HepG2 (cell line): ENCODE data around the gene ANKRD39. TPM values are rescaled to one million over a fixed set of nuclear protein-coding genes. Genes with fewer than 3 reads are reported as not detected.
A peak's percentile ranks its signal among the peaks of the same experiment; 100 is the strongest.

ENCODE experiments used
- ATF1 ChIP-seq: IDR thresholded peaks from 2 replicates; pipeline ENCODE4 v1.6.1; 2016; ENCODE audit warnings: mild to moderate bottlenecking, control low read depth
- ATF7 ChIP-seq, 2 experiments: fragments of 450-650 bp in 1 of 2; sonication (generic) in 1 of 2; formaldehyde crosslinking in 1 of 2; IDR thresholded peaks; 2 replicates each; pipeline versions ENCODE4 v1.4.0 to v1.6.1; 2016 to 2020; ENCODE audit warnings: antibody characterized with exemption in 1 of 2, mild to moderate bottlenecking in 1 of 2, missing genetic modification reagents in 1 of 2
- CAMTA2 ChIP-seq: sonication (generic); formaldehyde crosslinking; IDR thresholded peaks from 2 replicates; pipeline ENCODE4 v1.4.0; 2020; ENCODE audit warnings: mild to moderate bottlenecking, missing genetic modification reagents, borderline replicate concordance
- CEBPG ChIP-seq: IDR thresholded peaks from 2 replicates; pipeline ENCODE4 v1.6.1; 2016
- PAWR ChIP-seq: sonication (generic); formaldehyde crosslinking; IDR thresholded peaks from 2 replicates; pipeline ENCODE4 v1.4.0; 2020; ENCODE audit warnings: missing genetic modification reagents, mild to moderate bottlenecking, borderline replicate concordance
- POGK ChIP-seq: sonication (generic); formaldehyde crosslinking; conservative IDR thresholded peaks from 2 replicates; pipeline ENCODE4 v1.8.0; 2022; ENCODE audit warnings: mild to moderate bottlenecking, moderate library complexity, missing genetic modification reagents
- PREB ChIP-seq: sonication (generic); formaldehyde crosslinking; IDR thresholded peaks from 2 replicates; pipeline ENCODE4 v1.4.0; 2020; ENCODE audit warnings: missing genetic modification reagents
- PRMT3 ChIP-seq: sonication (generic); formaldehyde crosslinking; IDR thresholded peaks from 2 replicates; pipeline ENCODE4 v1.8.1; 2022; ENCODE audit warnings: low read depth, mild to moderate bottlenecking, moderate library complexity, missing genetic modification reagents, borderline replicate concordance
- REXO4 ChIP-seq: sonication (generic); formaldehyde crosslinking; IDR thresholded peaks from 2 replicates; pipeline ENCODE4 v1.8.0; 2022; ENCODE audit warnings: missing genetic modification reagents, mild to moderate bottlenecking, borderline replicate concordance
- RORA ChIP-seq: sonication (generic); formaldehyde crosslinking; IDR thresholded peaks from 2 replicates; pipeline ENCODE4 v1.5.0; 2020; ENCODE audit warnings: mild to moderate bottlenecking, missing genetic modification reagents, moderate library complexity
- SRSF1 ChIP-seq: fragments of 200-400 bp; formaldehyde crosslinking; optimal IDR thresholded peaks from 2 replicates; pipeline ENCODE3; 2017; ENCODE audit warnings: mild to moderate bottlenecking, low read depth, low read length, moderate library complexity
- ZNF10 ChIP-seq: sonication (generic); formaldehyde crosslinking; IDR thresholded peaks from 2 replicates; pipeline ENCODE4 v1.4.0; 2020; ENCODE audit warnings: mild to moderate bottlenecking, low read depth, missing genetic modification reagents, borderline replicate concordance
- ZNF101 ChIP-seq: sonication (generic); formaldehyde crosslinking; IDR thresholded peaks from 2 replicates; pipeline ENCODE4 v1.4.0; 2020; ENCODE audit warnings: mild to moderate bottlenecking, low read depth, missing genetic modification reagents, borderline replicate concordance
- ZNF224 ChIP-seq: sonication (generic); formaldehyde crosslinking; IDR thresholded peaks from 2 replicates; pipeline ENCODE4 v1.5.0; 2020; ENCODE audit warnings: mild to moderate bottlenecking, missing genetic modification reagents
- ZNF234 ChIP-seq: sonication (generic); formaldehyde crosslinking; conservative IDR thresholded peaks from 2 replicates; pipeline ENCODE4 v1.5.1; 2020; ENCODE audit warnings: mild to moderate bottlenecking, missing genetic modification reagents
- ZNF362 ChIP-seq: sonication (generic); formaldehyde crosslinking; IDR thresholded peaks from 2 replicates; pipeline ENCODE4 v1.4.0; 2020; ENCODE audit warnings: missing genetic modification reagents, mild to moderate bottlenecking, borderline replicate concordance
- ZNF510 ChIP-seq: sonication (generic); formaldehyde crosslinking; IDR thresholded peaks from 2 replicates; pipeline ENCODE4 v1.4.0; 2020; ENCODE audit warnings: low read depth, mild to moderate bottlenecking, missing genetic modification reagents
- ZNF7 ChIP-seq: IDR thresholded peaks from 2 replicates; pipeline ENCODE4 v1.6.1; 2016; ENCODE audit warnings: missing biosample characterization, missing genetic modification reagents
- ZNF703 ChIP-seq: sonication (generic); formaldehyde crosslinking; IDR thresholded peaks from 2 replicates; pipeline ENCODE4 v1.5.1; 2020; ENCODE audit warnings: missing genetic modification reagents, mild to moderate bottlenecking, moderate library complexity, borderline replicate concordance
- ZNF782 ChIP-seq: sonication (generic); formaldehyde crosslinking; IDR thresholded peaks from 2 replicates; pipeline ENCODE4 v1.4.0; 2020; ENCODE audit warnings: missing genetic modification reagents, mild to moderate bottlenecking, borderline replicate concordance
- ZSCAN20 ChIP-seq: sonication (generic); formaldehyde crosslinking; IDR thresholded peaks from 2 replicates; pipeline ENCODE4 v1.4.0; 2020; ENCODE audit warnings: missing genetic modification reagents, mild to moderate bottlenecking, borderline replicate concordance
- polyA plus RNA-seq, 8 experiments: library from polyadenylated mRNA; depleted of rRNA in 3 of 8; stranded (reverse) in 7 of 8; unstranded in 1 of 8; fragments of >200 nt; fragmentation: Illumina TruSeq in 4 of 8; extraction: Trizol in 4 of 8; gene quantifications; 2 replicates each; pipeline versions ENCODE4 v1.2.1 to v1.2.3, GENCODE V29; 2011 to 2016; ENCODE audit warnings: low read depth in 4 of 8, missing spikeins in 1 of 8, mixed read lengths in 1 of 8; ENCODE audit not compliant: insufficient read depth in 1 of 8
- total RNA-seq, 5 experiments: library from RNA; depleted of rRNA; stranded (reverse); fragments of >200 nt; fragmentation: Illumina TruSeq; extraction: Trizol; gene quantifications; 2 replicates each; pipeline ENCODE4 v1.2.3, GENCODE V29; 2016; ENCODE audit warnings: low read depth in 1 of 5
- TF ChIP-seq, protein P1 (sequence below): sonication (generic); formaldehyde crosslinking; IDR thresholded peaks from 2 replicates; pipeline ENCODE4 v1.4.0; 2020; ENCODE audit warnings: low read depth, mild to moderate bottlenecking, missing genetic modification reagents
- TF ChIP-seq, protein P2 (sequence below): sonication (generic); formaldehyde crosslinking; IDR thresholded peaks from 2 replicates; pipeline ENCODE4 v1.5.0; 2020; ENCODE audit warnings: missing genetic modification reagents, mild to moderate bottlenecking, borderline replicate concordance
- TF ChIP-seq, protein P3 (sequence below): sonication (generic); formaldehyde crosslinking; IDR thresholded peaks from 2 replicates; pipeline ENCODE4 v1.4.0; 2020; ENCODE audit warnings: missing genetic modification reagents, borderline replicate concordance

ANKRD39 gene
- total and polyA plus RNA-seq, 2 of the 13 experiments (the other 11 are each of a cell fraction or from before 2014, with no cell fraction given): 23.2 to 24.8 TPM

- no peak for TF ChIP-seq REXO4
- TF ChIP-seq PAWR: no peak
- peak; percentile 19 for TF ChIP-seq SRSF1
- no peak for TF ChIP-seq ZNF7
- no peak for TF ChIP-seq ZNF10 (CRISPR knock-in tag)
- no peak for TF ChIP-seq ZNF234
- TF ChIP-seq PREB (CRISPR knock-in tag): no peak
- no peak for TF ChIP-seq ZNF224 (CRISPR knock-in tag)
- TF ChIP-seq ZNF510 (CRISPR knock-in tag): no peak
- TF ChIP-seq ZNF703 (CRISPR knock-in tag): no peak
- TF ChIP-seq POGK (CRISPR knock-in tag): peak; percentile 84
- 0 out of 2 replicates have a peak, but pooled peaks have one; percentile 45 for TF ChIP-seq CAMTA2 (CRISPR knock-in tag)
- TF ChIP-seq ZNF101: no peak
- TF ChIP-seq RORA (CRISPR knock-in tag): no peak
- TF ChIP-seq PRMT3: no peak
- TF ChIP-seq ATF1 (CRISPR knock-in tag): no peak
- no peak for TF ChIP-seq ZNF362 (CRISPR knock-in tag)
- TF ChIP-seq ZSCAN20 (CRISPR knock-in tag): no peak
- TF ChIP-seq CEBPG (CRISPR knock-in tag): no peak
- TF ChIP-seq, protein P1, sequence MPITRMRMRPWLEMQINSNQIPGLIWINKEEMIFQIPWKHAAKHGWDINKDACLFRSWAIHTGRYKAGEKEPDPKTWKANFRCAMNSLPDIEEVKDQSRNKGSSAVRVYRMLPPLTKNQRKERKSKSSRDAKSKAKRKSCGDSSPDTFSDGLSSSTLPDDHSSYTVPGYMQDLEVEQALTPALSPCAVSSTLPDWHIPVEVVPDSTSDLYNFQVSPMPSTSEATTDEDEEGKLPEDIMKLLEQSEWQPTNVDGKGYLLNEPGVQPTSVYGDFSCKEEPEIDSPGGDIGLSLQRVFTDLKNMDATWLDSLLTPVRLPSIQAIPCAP (CRISPR knock-in tag): no peak
- TF ChIP-seq, protein P2, sequence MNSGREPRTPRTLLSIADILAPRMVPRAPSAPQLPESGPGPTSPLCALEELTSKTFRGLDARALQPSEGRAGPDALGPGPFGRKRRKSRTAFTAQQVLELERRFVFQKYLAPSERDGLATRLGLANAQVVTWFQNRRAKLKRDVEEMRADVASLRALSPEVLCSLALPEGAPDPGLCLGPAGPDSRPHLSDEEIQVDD (CRISPR knock-in tag): no peak
- TF ChIP-seq, protein P3, sequence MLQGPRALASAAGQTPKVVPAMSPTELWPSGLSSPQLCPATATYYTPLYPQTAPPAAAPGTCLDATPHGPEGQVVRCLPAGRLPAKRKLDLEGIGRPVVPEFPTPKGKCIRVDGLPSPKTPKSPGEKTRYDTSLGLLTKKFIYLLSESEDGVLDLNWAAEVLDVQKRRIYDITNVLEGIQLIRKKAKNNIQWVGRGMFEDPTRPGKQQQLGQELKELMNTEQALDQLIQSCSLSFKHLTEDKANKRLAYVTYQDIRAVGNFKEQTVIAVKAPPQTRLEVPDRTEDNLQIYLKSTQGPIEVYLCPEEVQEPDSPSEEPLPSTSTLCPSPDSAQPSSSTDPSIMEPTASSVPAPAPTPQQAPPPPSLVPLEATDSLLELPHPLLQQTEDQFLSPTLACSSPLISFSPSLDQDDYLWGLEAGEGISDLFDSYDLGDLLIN (CRISPR knock-in tag): no peak
- TF ChIP-seq ZNF782 (CRISPR knock-in tag): no peak; the same call in 1 of the 2 replicates
- no peak for TF ChIP-seq ATF7 (IDR thresholded peaks at IDR 0.05)
- 0 out of 2 replicates have a peak, but pooled peaks have one; percentile 12 for TF ChIP-seq ATF7 (CRISPR knock-in tag; IDR thresholded peaks at IDR 0.05)
These were observed 47.0 kb downstream of the ANKRD39 start (continued) for GRCh38 chr2:96810783-96811192.
